ENCODE data around the gene UGDH.
"Not testable (repeated sequence)": the region's sequence is repeated elsewhere in the genome, so short reads cannot be mapped to it uniquely, and the experiment has no call there.

The UGDH gene

GRCh38 chr4:39527296-39528060 is at the start of gene UGDH:
Gene UGDH, minus strand, starts transcription at chr4:39527439. Its CDS starts 5,927 bp downstream, at chr4:39521512.
- peak; percentile 93 to 99 for DNase-seq

- DNase-seq, result no peak
Measured at GRCh38 chr4:39574946-39575345, 47.7 kb upstream of the UGDH start.

GRCh38 chr4:39571504-39571903 is 44.3 kb upstream of the UGDH start:
- DNase-seq, result no peak

- no peak for DNase-seq
Measured at GRCh38 chr4:39571054-39571453, 43.8 kb upstream of the UGDH start.

- DNase-seq, result no peak
Measured at GRCh38 chr4:39569209-39569608, 42.0 kb upstream of the UGDH start.

- DNase-seq, result no peak
Measured at GRCh38 chr4:39568805-39569204, 41.6 kb upstream of the UGDH start.

GRCh38 chr4:39565878-39566600 is 38.8 kb upstream of the UGDH start:
- DNase-seq, result no peak

- no peak for DNase-seq
Measured at GRCh38 chr4:39563346-39563847, 36.2 kb upstream of the UGDH start.

GRCh38 chr4:39562792-39563191 is 35.6 kb upstream of the UGDH start:
- no peak for DNase-seq

- DNase-seq, result no peak
Measured at GRCh38 chr4:39559626-39560025, 32.4 kb upstream of the UGDH start.

- DNase-seq, result no peak
Measured at GRCh38 chr4:39555472-39555871, 28.2 kb upstream of the UGDH start.

GRCh38 chr4:39548425-39549067 is 21.3 kb upstream of the UGDH start:
- DNase-seq, result no peak

- no peak for DNase-seq
Measured at GRCh38 chr4:39544580-39545315, 17.5 kb upstream of the UGDH start.

GRCh38 chr4:39544080-39544479 is 16.8 kb upstream of the UGDH start:
- not testable (repeated sequence) for DNase-seq

GRCh38 chr4:39543034-39543433 is 15.8 kb upstream of the UGDH start:
- DNase-seq, result no peak

- no peak for DNase-seq
Measured at GRCh38 chr4:39542611-39543012, 15.4 kb upstream of the UGDH start.

GRCh38 chr4:39541987-39542610 is 14.9 kb upstream of the UGDH start:
- DNase-seq, result no peak

- no peak for DNase-seq
Measured at GRCh38 chr4:39539089-39539611, 11.9 kb upstream of the UGDH start.

GRCh38 chr4:39533541-39533940 is 6.3 kb upstream of the UGDH start:
- DNase-seq, result no peak

GRCh38 chr4:39532237-39532636 is 5.0 kb upstream of the UGDH start:
- not testable (repeated sequence) for DNase-seq

- DNase-seq, result no peak
Measured at GRCh38 chr4:39530682-39531081, 3.4 kb upstream of the UGDH start.

- no peak for DNase-seq
Measured at GRCh38 chr4:39529534-39529933, 2.3 kb upstream of the UGDH start.

Data from NCI-H187 (cell line).